ENCODE measurements around the gene UNC5C.

Gene UNC5C

GRCh38 chr4:95300304-95300703 lies 248.5 kb downstream of the UNC5C start:
- no peak for TF ChIP-seq CTCF (IDR thresholded peaks at IDR 0.05; ENCODE audit: insufficient read depth, low read length, poor library complexity, severe bottlenecking)
- H3K27me3 ChIP-seq (replicated peaks; ENCODE audit: control insufficient read depth, insufficient read depth, low read length): no peaks in the 10 kb centered on the region; the same call in 1 of the 2 replicates
- DNase-seq (ENCODE audit: extremely low read depth, insufficient read length): no peak
- H3K4me3 ChIP-seq (replicated peaks; ENCODE audit: low read depth, low read length): no peak overlapping the region
- H3K36me3 ChIP-seq (ENCODE audit: control insufficient read depth, insufficient read depth, low read length): no peaks in the 10 kb centered on the region

DNA sequence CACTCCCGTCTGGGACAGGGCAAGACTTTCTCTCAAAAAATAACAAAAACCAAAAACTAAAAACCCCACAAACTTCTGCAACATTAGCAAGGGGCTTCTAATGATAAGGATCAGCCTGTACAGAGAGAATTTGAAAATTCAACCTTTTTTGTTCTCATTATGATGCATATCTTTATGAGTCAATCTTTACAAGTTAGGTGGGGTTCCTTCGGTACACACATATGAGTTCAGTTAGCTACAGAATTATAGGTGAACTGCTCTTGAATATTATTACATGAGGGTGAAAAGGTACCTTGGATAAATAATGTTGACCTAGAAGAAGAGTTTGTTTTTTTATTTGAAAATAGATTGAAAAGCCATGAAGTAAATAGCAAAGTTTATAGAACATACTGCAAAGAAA lies 252.7 kb downstream of the UNC5C start:
- no peak for TF ChIP-seq CTCF (IDR thresholded peaks at IDR 0.05; ENCODE audit: insufficient read depth, low read length, poor library complexity, severe bottlenecking)
- DNase-seq (ENCODE audit: extremely low read depth, insufficient read length): no peak

GRCh38 chr4:95295157-95295556 lies 253.6 kb downstream of the UNC5C start:
- H3K36me3 ChIP-seq (ENCODE audit: control insufficient read depth, insufficient read depth, low read length): no peaks in the 10 kb centered on the region
- no peaks in the 10 kb centered on the region; the same call in 1 of the 2 replicates for H3K27me3 ChIP-seq (replicated peaks; ENCODE audit: control insufficient read depth, insufficient read depth, low read length)
- TF ChIP-seq CTCF (IDR thresholded peaks at IDR 0.05; ENCODE audit: insufficient read depth, low read length, poor library complexity, severe bottlenecking): no peak
- no peak for DNase-seq (ENCODE audit: extremely low read depth, insufficient read length)
- H3K4me3 ChIP-seq (replicated peaks; ENCODE audit: low read depth, low read length): no peak overlapping the region

More for the DNA sequence above, 252.7 kb downstream of the UNC5C start:
- Histone ChIP-seq H3K36me3 (ENCODE audit: control insufficient read depth, insufficient read depth, low read length) (no peaks in the 10 kb centered on the region), H3K27me3 (replicated peaks; ENCODE audit: control insufficient read depth, insufficient read depth, low read length) (no peaks in the 10 kb centered on the region; the same call in 1 of the 2 replicates), H3K4me3 (replicated peaks; ENCODE audit: low read depth, low read length) (no peak overlapping the region)

DNA sequence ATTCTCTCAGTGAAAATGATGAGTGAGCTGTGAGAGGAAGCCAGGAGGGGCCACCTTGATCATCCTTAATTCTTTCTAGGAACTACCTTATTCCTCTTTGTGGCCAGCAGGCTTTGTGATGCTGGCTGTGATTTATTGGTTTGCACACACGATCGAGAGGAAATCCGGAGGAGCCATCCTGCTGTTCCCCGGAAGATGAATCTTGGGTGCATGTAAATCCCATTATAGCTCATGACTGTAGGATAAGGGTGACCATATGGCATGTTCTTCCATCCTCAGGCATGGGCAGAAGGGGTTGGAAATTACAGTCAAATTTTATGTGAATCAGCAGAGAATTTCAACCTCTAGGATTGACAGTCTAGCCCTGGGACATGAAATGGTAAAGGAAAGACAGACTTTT lies 254.5 kb downstream of the UNC5C start:
- no peak overlapping the region for H3K4me3 ChIP-seq (replicated peaks; ENCODE audit: low read depth, low read length)
- TF ChIP-seq CTCF (IDR thresholded peaks at IDR 0.05; ENCODE audit: insufficient read depth, low read length, poor library complexity, severe bottlenecking): no peak
- H3K27me3 ChIP-seq (replicated peaks; ENCODE audit: control insufficient read depth, insufficient read depth, low read length): no peaks in the 10 kb centered on the region; the same call in 1 of the 2 replicates
- no peak for DNase-seq (ENCODE audit: extremely low read depth, insufficient read length)
- H3K36me3 ChIP-seq (ENCODE audit: control insufficient read depth, insufficient read depth, low read length): no peaks in the 10 kb centered on the region

DNA sequence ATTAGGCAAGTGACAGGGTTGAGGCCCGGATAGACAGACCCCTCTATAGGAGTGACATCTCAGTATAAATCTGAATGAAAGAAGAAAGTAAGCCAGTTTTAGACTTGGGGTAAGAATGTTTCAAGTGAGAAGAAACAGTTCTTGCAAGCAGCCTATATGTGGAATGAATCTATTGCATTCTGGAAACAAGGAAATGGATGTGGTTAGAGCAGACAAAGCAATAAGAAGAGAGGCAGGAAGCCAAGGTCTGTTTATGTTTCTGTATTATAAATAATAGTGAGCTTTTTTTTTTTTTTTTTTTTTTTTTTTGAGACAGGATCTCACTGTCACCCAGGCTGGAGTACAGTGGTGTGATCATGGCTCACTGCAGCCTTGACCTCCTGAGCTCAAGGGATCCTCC lies 255.8 kb downstream of the UNC5C start:
- DNase-seq (ENCODE audit: extremely low read depth, insufficient read length): no peak
- no peak overlapping the region for H3K4me3 ChIP-seq (replicated peaks; ENCODE audit: low read depth, low read length)
- no peak for TF ChIP-seq CTCF (IDR thresholded peaks at IDR 0.05; ENCODE audit: insufficient read depth, low read length, poor library complexity, severe bottlenecking)
- H3K36me3 ChIP-seq (ENCODE audit: control insufficient read depth, insufficient read depth, low read length): no peaks in the 10 kb centered on the region
- no peaks in the 10 kb centered on the region; the same call in 1 of the 2 replicates for H3K27me3 ChIP-seq (replicated peaks; ENCODE audit: control insufficient read depth, insufficient read depth, low read length)

DNA sequence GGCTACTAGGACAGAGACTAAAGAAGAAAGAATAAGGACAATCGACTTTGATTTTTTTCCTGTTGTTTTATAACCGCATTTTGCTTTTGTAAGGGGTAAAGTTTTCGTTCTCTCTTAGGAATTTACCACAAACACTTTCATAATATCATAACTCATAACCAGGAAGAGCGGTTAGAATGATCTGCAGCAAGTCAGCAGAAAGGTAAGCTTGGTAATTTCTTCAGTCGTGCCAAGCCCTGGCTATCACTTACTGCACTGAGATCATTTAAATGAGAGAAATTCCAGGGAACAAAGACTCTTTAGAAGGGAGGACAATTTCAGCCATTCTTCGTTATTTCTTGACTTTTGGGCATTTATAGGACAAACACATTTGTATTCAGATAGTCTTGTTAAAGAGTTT lies 258.1 kb downstream of the UNC5C start:
- H3K4me3 ChIP-seq (replicated peaks; ENCODE audit: low read depth, low read length): no peak overlapping the region
- no peak for DNase-seq (ENCODE audit: extremely low read depth, insufficient read length)
- H3K27me3 ChIP-seq (replicated peaks; ENCODE audit: control insufficient read depth, insufficient read depth, low read length): no peaks in the 10 kb centered on the region
- no peaks in the 10 kb centered on the region for H3K36me3 ChIP-seq (ENCODE audit: control insufficient read depth, insufficient read depth, low read length)
- TF ChIP-seq CTCF (IDR thresholded peaks at IDR 0.05; ENCODE audit: insufficient read depth, low read length, poor library complexity, severe bottlenecking): no peak
